Activated CD4-positive, alpha-beta memory T cell treated with anti-CD3 and anti-CD28 coated beads, Interleukin-2, amount 10 ng/mL, durations not matched to agents 7 days and 5 days (primary cell): Measurements from ENCODE around the gene ECHS1. TPM values are rescaled to one million over a fixed set of nuclear protein-coding genes. Genes with fewer than 3 reads are reported as not detected.
"Not testable (repeated sequence)": the region's sequence is repeated elsewhere in the genome, so short reads cannot be mapped to it uniquely, and the experiment has no call there.

Experiments used
- CTCF ChIA-PET: fragments of 350-600 bp; sonication (Branson Sonifier 250); formaldehyde crosslinking; loops from one replicate; lab custom pipeline; 2021; ENCODE audit warnings: antibody characterized with exemption, inconsistent platforms; lab: Charles Lee
- POLR2A ChIA-PET: fragments of 350-600 bp; sonication (Branson Sonifier 250); formaldehyde crosslinking; loops from one replicate; lab custom pipeline; 2021; ENCODE audit warnings: antibody characterized with exemption; lab: Charles Lee
- DNase-seq: peaks from one replicate; pipeline ENCODE4 v3.0.0-alpha.2; 2020
- H3K27ac Mint-ChIP-seq: one replicate; pipeline ENCODE4 v1.8.0; 2021; ENCODE audit warnings: mild to moderate bottlenecking, mixed read lengths
- H3K27me3 Mint-ChIP-seq: one replicate; pipeline ENCODE4 v1.8.0; 2021; ENCODE audit warnings: mixed read lengths
- H3K36me3 Mint-ChIP-seq: one replicate; pipeline ENCODE4 v1.8.0; 2021; ENCODE audit warnings: low read depth, mixed read lengths
- H3K4me1 Mint-ChIP-seq: one replicate; pipeline ENCODE4 v1.8.0; 2021; ENCODE audit warnings: mixed read lengths
- H3K4me3 Mint-ChIP-seq: one replicate; pipeline ENCODE4 v1.8.0; 2021; ENCODE audit warnings: mild to moderate bottlenecking, mixed read lengths
- H3K9me3 Mint-ChIP-seq: one replicate; pipeline ENCODE4 v1.8.0; 2021; ENCODE audit warnings: mixed read lengths
- total RNA-seq, 2 experiments: library from RNA; stranded (reverse); gene quantifications; one replicate each; pipeline ENCODE4 v1.2.3, GENCODE V29; 2021

Gene ECHS1
- total RNA-seq, 2 experiments from 2014 or later = 31.3 to 31.6 TPM

GRCh38 chr10:133394801-133395221, 21.7 kb upstream of the ECHS1 start:
- no peaks in the 10 kb centered on the region for H3K27me3 Mint-ChIP-seq
- no peak for DNase-seq
- peak overlapping the region; percentile 84 for H3K27ac Mint-ChIP-seq
- peaks cover 45% of the 10 kb centered on the region for H3K36me3 Mint-ChIP-seq
- CTCF ChIA-PET = no interaction called here
- H3K9me3 Mint-ChIP-seq = no peaks in the 10 kb centered on the region
- peak overlapping the region; percentile 81 for H3K4me3 Mint-ChIP-seq
- POLR2A ChIA-PET = interaction anchor here (1.5 to 2.2 kb wide), 2 partner anchors 22 to 27 kb away, joined by 5 to 6 read pairs; partner anchors contain the start of gene ECHS1
- peaks cover 69% of the 10 kb centered on the region for H3K4me1 Mint-ChIP-seq

GRCh38 chr10:133394064-133394663, 21.0 kb upstream of the ECHS1 start, which contains the start of gene MTG1:
Gene MTG1 (plus strand): TSS chr10:133394157. CDS start chr10:133394221, 64 bp downstream.
- ChIA-PET CTCF (no interaction called here), POLR2A (interaction anchor here (1.5 to 2.2 kb wide), 2 partner anchors 21 to 28 kb away, joined by 5 to 6 read pairs; partner anchors contain the start of gene ECHS1)
- Mint-ChIP-seq H3K27ac (peak within 1 kb of the TSS; percentile 84), H3K27me3 (no peaks in the 10 kb centered on the region), H3K4me3 (peak within 1 kb of the TSS; percentile 81), H3K36me3 (peaks cover 39% of the 10 kb centered on the region), H3K9me3 (no peaks in the 10 kb centered on the region), H3K4me1 (peaks cover 69% of the 10 kb centered on the region)
- DNase-seq = peak; percentile 94

DNA sequence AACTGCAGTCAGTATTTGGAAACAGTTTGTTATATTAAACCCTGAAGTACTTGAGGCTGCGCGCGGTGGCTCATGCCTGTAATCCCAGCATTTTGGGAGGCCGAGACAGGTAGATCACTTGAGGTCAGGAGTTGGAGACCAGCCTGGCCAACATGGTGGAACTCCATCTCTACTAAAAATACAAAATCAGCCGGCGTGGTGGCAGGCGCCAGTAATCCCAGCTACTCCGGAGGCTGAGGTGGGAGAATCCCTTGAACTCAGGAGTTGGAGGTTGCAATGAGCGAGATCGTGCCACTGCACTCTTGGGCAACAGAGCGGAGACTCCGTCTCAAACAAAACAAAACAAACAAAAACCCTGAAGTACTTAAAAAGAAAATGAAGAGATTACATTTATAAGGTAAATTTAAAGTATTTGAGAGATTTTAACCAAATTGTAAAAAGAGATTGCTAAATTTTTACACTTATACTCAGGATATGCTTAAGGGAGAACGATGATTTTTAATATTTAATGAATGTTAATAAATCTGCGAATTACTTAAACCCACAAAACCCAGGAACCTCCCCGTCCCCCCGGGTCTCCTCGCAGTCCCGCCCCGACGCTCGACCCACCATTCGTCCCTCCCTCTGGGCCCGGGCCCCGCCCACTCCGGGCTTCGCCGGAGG, 20.4 kb upstream of the ECHS1 start:
- ChIA-PET POLR2A (interaction anchor here (1.3 to 5.7 kb wide), 3 partner anchors 15 to 25 kb away, joined by 3 to 68 read pairs (median 5); partner anchors contain the start of genes ECHS1 and PAOX), CTCF (no interaction called here)
- Mint-ChIP-seq H3K4me3 (peak overlapping the region; percentile 81), H3K27ac (peak overlapping the region; percentile 84), H3K9me3 (no peaks in the 10 kb centered on the region), H3K27me3 (no peaks in the 10 kb centered on the region), H3K36me3 (peaks cover 32% of the 10 kb centered on the region), H3K4me1 (peaks cover 75% of the 10 kb centered on the region)
- DNase-seq = no peak

DNA sequence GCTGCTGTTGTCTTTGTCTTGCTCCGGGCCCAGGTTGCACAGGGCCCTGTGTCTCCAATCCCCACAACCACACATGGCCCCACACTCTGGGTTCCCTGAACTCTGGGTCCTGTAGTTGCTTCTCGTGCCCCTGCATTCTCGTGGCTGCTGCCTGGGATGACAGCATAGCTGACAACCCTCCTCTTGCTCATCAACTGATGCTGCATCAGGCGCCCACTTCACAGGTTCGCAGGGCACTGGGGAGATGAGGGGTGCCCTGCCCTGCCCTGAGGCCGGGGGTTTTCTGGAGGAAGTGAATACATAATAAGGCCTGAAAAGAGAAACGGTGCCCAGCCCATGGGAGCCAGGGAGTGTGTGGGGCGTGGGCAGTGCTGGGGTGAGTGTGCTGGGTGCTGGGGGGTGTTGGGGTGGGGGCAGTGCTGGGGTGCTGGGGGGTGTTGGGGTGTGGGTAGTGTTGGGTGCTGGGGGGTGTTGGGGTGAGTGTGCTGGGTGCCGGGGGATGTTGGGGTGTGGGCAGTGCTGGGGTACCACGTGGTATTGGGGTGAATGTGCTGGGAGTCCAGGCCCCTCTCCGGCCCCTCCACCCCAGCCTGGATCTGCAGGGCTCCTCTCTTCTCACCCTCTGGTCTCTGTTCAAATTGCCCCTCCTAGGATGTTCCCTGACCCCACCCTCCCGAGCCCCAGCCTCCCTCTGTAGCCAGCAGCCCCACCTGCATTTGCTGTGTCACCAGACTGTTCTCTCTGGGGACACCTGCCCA, 18.8 kb upstream of the ECHS1 start:
- peak overlapping the region; percentile 7 for H3K4me3 Mint-ChIP-seq
- ChIA-PET POLR2A (interaction anchor here (1.3 to 5.7 kb wide), 4 partner anchors 13 to 84 kb away, joined by 3 to 68 read pairs (median 6); partner anchors contain the start of genes ECHS1 and PAOX), CTCF (interaction anchor here (0.9 to 1.3 kb wide), 4 partner anchors 9 to 62 kb away, joined by 3 to 4 read pairs (median 4); no protein-coding TSS in a partner anchor)

GRCh38 chr10:133391249-133391635, 18.1 kb upstream of the ECHS1 start:
- H3K36me3 Mint-ChIP-seq = peaks cover 13% of the 10 kb centered on the region
- DNase-seq = no peak
- peak overlapping the region; percentile 98 for H3K27ac Mint-ChIP-seq
- ChIA-PET POLR2A (interaction anchor here (1.2 to 5.7 kb wide), 5 partner anchors 10 to 84 kb away, joined by 3 to 68 read pairs (median 8); partner anchors contain the start of genes ECHS1 and PAOX), CTCF (interaction anchor here (0.9 to 1.3 kb wide), 3 partner anchors 10 to 62 kb away, joined by 3 to 4 read pairs (median 4); no protein-coding TSS in a partner anchor)
- peaks cover 65% of the 10 kb centered on the region for H3K4me1 Mint-ChIP-seq
- H3K4me3 Mint-ChIP-seq = peak overlapping the region; percentile 47
- H3K27me3 Mint-ChIP-seq = no peaks in the 10 kb centered on the region
- H3K9me3 Mint-ChIP-seq = no peaks in the 10 kb centered on the region

More for the DNA sequence above, 18.8 kb upstream of the ECHS1 start:
- Mint-ChIP-seq H3K9me3 (no peaks in the 10 kb centered on the region), H3K27me3 (no peaks in the 10 kb centered on the region), H3K27ac (peak overlapping the region; percentile 98), H3K36me3 (peaks cover 18% of the 10 kb centered on the region), H3K4me1 (peaks cover 70% of the 10 kb centered on the region)
- no peak for DNase-seq

DNA sequence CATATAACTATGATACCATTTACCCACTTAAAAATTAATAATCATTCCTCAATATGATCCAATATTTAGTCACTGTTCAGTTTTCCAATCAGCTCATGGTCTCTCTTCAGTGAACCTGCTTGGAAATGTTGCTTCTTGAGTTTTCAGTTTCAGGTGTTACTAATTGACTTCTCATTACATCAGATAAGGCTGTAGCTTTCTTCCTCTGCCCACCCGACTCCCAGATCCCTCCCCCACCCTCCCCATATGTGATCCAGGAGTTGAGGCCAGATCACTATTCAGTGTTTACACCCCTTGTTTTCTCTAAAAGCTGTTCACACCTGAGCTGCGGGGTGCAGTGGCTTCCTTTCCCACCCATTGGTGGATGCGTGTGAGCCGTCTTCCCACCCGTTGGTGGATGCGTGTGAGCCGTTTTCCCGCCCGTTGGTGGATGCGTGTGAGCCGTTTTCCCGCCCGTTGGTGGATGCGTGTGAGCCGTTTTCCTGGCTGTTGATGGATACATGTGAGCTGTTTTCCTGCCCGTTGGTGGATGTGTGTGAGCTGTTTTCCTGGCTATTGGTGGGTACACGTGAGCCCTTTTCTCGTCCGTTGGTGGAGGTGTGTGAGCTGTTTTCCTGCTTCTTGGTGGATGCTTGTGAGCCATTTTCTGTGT, 17.6 kb upstream of the ECHS1 start:
- POLR2A ChIA-PET = interaction anchor here (0.6 to 5.7 kb wide), 15 partner anchors 8 to 132 kb away, joined by 3 to 68 read pairs (median 5); partner anchors contain the start of genes ECHS1 and PAOX
- CTCF ChIA-PET = interaction anchor here (0.6 to 3.2 kb wide), 6 partner anchors 11 to 61 kb away, joined by 3 to 18 read pairs (median 4); partner anchors contain the start of gene ECHS1
- Mint-ChIP-seq H3K9me3 (no peaks in the 10 kb centered on the region), H3K27ac (peak overlapping the region; percentile 98), H3K4me1 (peaks cover 62% of the 10 kb centered on the region), H3K4me3 (peak overlapping the region; percentile 70), H3K27me3 (no peaks in the 10 kb centered on the region), H3K36me3 (peaks cover 12% of the 10 kb centered on the region)
- no peak for DNase-seq

- ChIA-PET CTCF (interaction anchor here (1.5 to 3.2 kb wide), 3 partner anchors 11 to 81 kb away, joined by 4 to 18 read pairs (median 4); no protein-coding TSS in a partner anchor), POLR2A (interaction anchor here (0.7 to 5.7 kb wide), 13 partner anchors 10 to 131 kb away, joined by 3 to 68 read pairs (median 5); partner anchors contain the start of genes ECHS1, FUOM and PAOX)
- peak overlapping the region; percentile 98 for H3K27ac Mint-ChIP-seq
- peak overlapping the region; percentile 70 for H3K4me3 Mint-ChIP-seq
- peaks cover 3% of the 10 kb centered on the region for H3K36me3 Mint-ChIP-seq
- peak; percentile 68 for DNase-seq
- peaks cover 49% of the 10 kb centered on the region for H3K4me1 Mint-ChIP-seq
- no peaks in the 10 kb centered on the region for H3K9me3 Mint-ChIP-seq
- H3K27me3 Mint-ChIP-seq = no peaks in the 10 kb centered on the region
Observed at GRCh38 chr10:133388973-133389818, 16.0 kb upstream of the ECHS1 start.

- CTCF ChIA-PET = interaction anchor here (0.9 to 3.2 kb wide), 5 partner anchors 10 to 132 kb away, joined by 3 to 18 read pairs (median 4); no protein-coding TSS in a partner anchor
- H3K27me3 Mint-ChIP-seq = no peaks in the 10 kb centered on the region
- H3K27ac Mint-ChIP-seq = peak overlapping the region; percentile 98
- no peaks in the 10 kb centered on the region for H3K9me3 Mint-ChIP-seq
- POLR2A ChIA-PET = interaction anchor here (1.8 to 5.7 kb wide), 8 partner anchors 9 to 130 kb away, joined by 5 to 68 read pairs (median 8); partner anchors contain the start of genes ECHS1 and PAOX
- no peak for DNase-seq
- H3K4me3 Mint-ChIP-seq = peak overlapping the region; percentile 70
- H3K4me1 Mint-ChIP-seq = peaks cover 47% of the 10 kb centered on the region
- peaks cover 3% of the 10 kb centered on the region for H3K36me3 Mint-ChIP-seq
Observed at GRCh38 chr10:133388236-133388972, 15.2 kb upstream of the ECHS1 start.

- ChIA-PET CTCF (interaction anchor here (0.9 to 2.0 kb wide), 2 partner anchors 9 to 133 kb away, joined by 3 to 5 read pairs; no protein-coding TSS in a partner anchor), POLR2A (interaction anchor here (1.1 kb wide), 1 partner anchor 14 kb away, joined by 3 read pairs; the partner anchor contains the start of gene ECHS1)
- not testable (repeated sequence) for DNase-seq, H3K36me3 Mint-ChIP-seq, H3K4me3 Mint-ChIP-seq, H3K9me3 Mint-ChIP-seq, H3K27me3 Mint-ChIP-seq, H3K27ac Mint-ChIP-seq
- H3K4me1 Mint-ChIP-seq = peaks cover 38% of the 10 kb centered on the region
Observed at GRCh38 chr10:133386951-133387350, 13.8 kb upstream of the ECHS1 start.

- H3K4me3 Mint-ChIP-seq = no peak overlapping the region
- peaks cover 22% of the 10 kb centered on the region for H3K4me1 Mint-ChIP-seq
- ChIA-PET POLR2A (no interaction called here), CTCF (no interaction called here)
- no peak for DNase-seq
- H3K36me3 Mint-ChIP-seq = no peaks in the 10 kb centered on the region
- no peaks in the 10 kb centered on the region for H3K27me3 Mint-ChIP-seq
- no peak overlapping the region for H3K27ac Mint-ChIP-seq
- no peaks in the 10 kb centered on the region for H3K9me3 Mint-ChIP-seq
Observed at GRCh38 chr10:133385214-133385613, 12.1 kb upstream of the ECHS1 start.
